Type B pancreatic cell (in vitro differentiated cells): Measurements from ENCODE around the gene ATP8B4. TPM values are rescaled to one million over a fixed set of nuclear protein-coding genes. Genes with fewer than 3 reads are reported as not detected.

Experiments used
- DNase-seq: peaks from one replicate; pipeline ENCODE4 v3.0.0; 2021; ENCODE audit warnings: mixed read lengths; ENCODE audit not compliant: unreplicated experiment; ENCODE audit errors: extremely low spot score
- H3K27ac Mint-ChIP-seq: 2 replicates; pipeline ENCODE4 v1.8.0; 2021; ENCODE audit warnings: mild to moderate bottlenecking, mixed read lengths
- H3K27me3 Mint-ChIP-seq: 2 replicates; pipeline ENCODE4 v1.8.0; 2021; ENCODE audit warnings: mixed read lengths
- H3K36me3 Mint-ChIP-seq: 2 replicates; pipeline ENCODE4 v1.8.0; 2021; ENCODE audit warnings: mixed read lengths
- H3K4me1 Mint-ChIP-seq: one replicate; pipeline ENCODE4 v1.8.0; 2021; ENCODE audit warnings: mixed read lengths; ENCODE audit not compliant: unreplicated experiment
- H3K4me3 Mint-ChIP-seq: 2 replicates; pipeline ENCODE4 v1.8.0; 2021; ENCODE audit warnings: mild to moderate bottlenecking, mixed read lengths
- H3K9me3 Mint-ChIP-seq: 2 replicates; pipeline ENCODE4 v1.8.0; 2021; ENCODE audit warnings: mixed read lengths
- total RNA-seq: library from RNA; stranded (reverse); gene quantifications from 2 replicates; pipeline ENCODE4 v1.2.1, GENCODE V29; 2021; ENCODE audit warnings: low replicate concordance
- TF ChIP-seq, protein P1 (sequence below): fragments of 200-600 bp; sonication (generic); conservative IDR thresholded peaks from 2 replicates; pipeline ENCODE4 v1.5.0; 2021; ENCODE audit warnings: antibody characterized with exemption, mild to moderate bottlenecking

The ATP8B4 gene
- total RNA-seq, 1 donor from 2014 or later = 2.2 TPM

DNA sequence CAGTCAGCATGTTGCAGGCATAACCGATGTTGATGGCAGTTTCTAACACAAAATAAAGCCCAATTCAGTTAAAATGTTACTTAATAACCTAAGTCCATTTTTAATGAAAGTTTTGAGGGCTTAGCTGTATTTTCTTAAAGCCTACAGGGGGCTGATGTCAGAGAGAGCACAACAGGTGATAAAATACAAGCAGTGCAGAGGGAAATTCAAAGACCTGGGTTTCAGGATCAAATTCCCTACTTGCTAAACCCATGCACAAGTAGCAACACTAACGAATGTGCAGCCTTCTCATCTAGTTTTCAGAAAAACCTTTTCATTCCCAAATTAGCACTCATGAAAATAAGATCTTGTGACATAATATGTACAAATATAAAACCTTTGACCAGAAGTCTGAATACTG is 202.0 kb downstream of the ATP8B4 start:
- Mint-ChIP-seq H3K27me3 (no peaks in the 10 kb centered on the region), H3K4me3 (no peak overlapping the region), H3K4me1 (peaks cover 6% of the 10 kb centered on the region)

DNA sequence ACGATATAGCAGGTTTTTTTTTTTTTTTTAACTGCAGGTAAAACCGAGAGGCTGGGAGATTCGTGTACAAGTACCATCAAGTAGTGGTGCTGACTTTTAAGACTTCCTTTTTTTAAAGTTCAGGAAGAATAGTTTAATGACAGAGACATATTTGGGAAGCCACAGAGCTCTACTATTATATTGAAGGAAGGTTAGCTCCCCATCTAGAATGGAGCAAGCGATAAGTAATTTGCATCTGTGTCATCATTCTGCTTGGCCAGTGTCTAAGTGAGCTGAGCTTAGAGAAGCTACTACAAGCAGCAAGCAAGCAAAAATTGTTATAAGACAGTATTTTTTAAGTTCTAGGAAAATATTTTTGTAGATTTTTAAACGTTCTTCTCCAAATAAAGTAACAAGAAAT is 203.2 kb downstream of the ATP8B4 start:
- peaks cover 6% of the 10 kb centered on the region for H3K4me1 Mint-ChIP-seq
- no peak overlapping the region for H3K4me3 Mint-ChIP-seq
- no peak overlapping the region for H3K27ac Mint-ChIP-seq
- TF ChIP-seq, protein P1, sequence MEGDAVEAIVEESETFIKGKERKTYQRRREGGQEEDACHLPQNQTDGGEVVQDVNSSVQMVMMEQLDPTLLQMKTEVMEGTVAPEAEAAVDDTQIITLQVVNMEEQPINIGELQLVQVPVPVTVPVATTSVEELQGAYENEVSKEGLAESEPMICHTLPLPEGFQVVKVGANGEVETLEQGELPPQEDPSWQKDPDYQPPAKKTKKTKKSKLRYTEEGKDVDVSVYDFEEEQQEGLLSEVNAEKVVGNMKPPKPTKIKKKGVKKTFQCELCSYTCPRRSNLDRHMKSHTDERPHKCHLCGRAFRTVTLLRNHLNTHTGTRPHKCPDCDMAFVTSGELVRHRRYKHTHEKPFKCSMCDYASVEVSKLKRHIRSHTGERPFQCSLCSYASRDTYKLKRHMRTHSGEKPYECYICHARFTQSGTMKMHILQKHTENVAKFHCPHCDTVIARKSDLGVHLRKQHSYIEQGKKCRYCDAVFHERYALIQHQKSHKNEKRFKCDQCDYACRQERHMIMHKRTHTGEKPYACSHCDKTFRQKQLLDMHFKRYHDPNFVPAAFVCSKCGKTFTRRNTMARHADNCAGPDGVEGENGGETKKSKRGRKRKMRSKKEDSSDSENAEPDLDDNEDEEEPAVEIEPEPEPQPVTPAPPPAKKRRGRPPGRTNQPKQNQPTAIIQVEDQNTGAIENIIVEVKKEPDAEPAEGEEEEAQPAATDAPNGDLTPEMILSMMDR = no peak
- no peaks in the 10 kb centered on the region for H3K36me3 Mint-ChIP-seq
- no peaks in the 10 kb centered on the region for H3K9me3 Mint-ChIP-seq
- H3K27me3 Mint-ChIP-seq = no peaks in the 10 kb centered on the region
- no peak for DNase-seq

More for the DNA sequence above, 202.0 kb downstream of the ATP8B4 start:
- H3K27ac Mint-ChIP-seq = no peak overlapping the region
- DNase-seq = no peak
- H3K9me3 Mint-ChIP-seq = no peaks in the 10 kb centered on the region
- TF ChIP-seq, protein P1 = no peak
- no peaks in the 10 kb centered on the region for H3K36me3 Mint-ChIP-seq

DNA sequence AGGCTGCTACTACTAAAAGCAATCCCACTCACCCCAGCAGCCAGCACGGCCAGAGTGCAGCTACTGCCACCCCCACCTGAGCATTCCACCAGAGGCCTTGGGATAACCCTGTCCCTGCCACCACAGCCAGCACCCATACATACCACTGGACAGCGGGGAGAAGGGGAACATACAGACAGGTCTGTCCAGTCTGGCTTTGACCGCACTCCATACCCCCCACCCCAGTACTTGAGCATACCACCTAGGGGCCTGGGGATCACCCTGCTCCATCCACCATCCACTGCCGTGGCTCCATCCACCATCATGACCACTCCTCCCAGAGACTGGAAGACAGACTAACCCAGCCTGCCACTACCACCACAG is 210.1 kb downstream of the ATP8B4 start:
- Mint-ChIP-seq H3K27me3 (no peaks in the 10 kb centered on the region), H3K9me3 (peaks cover 21% of the 10 kb centered on the region), H3K36me3 (peaks cover 8% of the 10 kb centered on the region), H3K4me3 (no peak overlapping the region), H3K27ac (no peak overlapping the region), H3K4me1 (no peaks in the 10 kb centered on the region)
- TF ChIP-seq, protein P1 = no peak
- DNase-seq = no peak

DNA sequence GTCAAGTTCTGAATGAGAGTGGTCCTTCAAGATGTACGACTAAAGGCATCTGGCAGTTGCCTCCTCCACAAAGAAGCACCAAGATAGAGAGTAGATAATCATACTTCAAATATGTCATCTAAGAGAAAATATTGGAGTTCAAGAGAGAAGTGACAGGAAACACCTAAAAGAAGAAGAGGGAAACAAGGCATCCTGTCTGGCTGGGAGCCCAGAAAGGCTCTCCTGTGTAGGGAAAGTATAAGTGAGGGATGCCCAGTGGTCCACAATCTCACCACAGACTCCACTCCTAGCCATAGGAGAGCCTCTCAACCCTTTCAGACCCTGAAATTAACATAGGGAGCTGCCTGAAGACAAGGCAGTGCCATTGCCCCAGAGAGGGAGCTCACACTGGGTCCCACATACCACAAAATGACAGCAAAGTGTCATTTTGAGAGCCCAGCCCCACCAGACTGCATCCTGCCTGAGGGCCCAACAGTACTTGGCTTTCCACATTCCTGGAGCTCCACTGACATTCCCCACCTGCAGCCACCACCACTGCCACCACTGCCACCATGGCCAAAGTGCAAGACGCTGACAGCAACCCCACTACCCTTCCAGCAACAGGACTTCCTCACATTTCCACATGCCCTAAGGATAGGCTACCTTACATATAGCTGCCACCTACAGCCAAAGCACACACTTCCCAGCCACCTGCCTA is 210.6 kb downstream of the ATP8B4 start:
- H3K4me1 Mint-ChIP-seq = no peaks in the 10 kb centered on the region
- H3K4me3 Mint-ChIP-seq = no peak overlapping the region
- peaks cover 8% of the 10 kb centered on the region for H3K36me3 Mint-ChIP-seq
- TF ChIP-seq, protein P1 = no peak
- H3K27ac Mint-ChIP-seq = no peak overlapping the region
- no peaks in the 10 kb centered on the region for H3K27me3 Mint-ChIP-seq
- DNase-seq = no peak
- H3K9me3 Mint-ChIP-seq = peaks cover 21% of the 10 kb centered on the region

DNA sequence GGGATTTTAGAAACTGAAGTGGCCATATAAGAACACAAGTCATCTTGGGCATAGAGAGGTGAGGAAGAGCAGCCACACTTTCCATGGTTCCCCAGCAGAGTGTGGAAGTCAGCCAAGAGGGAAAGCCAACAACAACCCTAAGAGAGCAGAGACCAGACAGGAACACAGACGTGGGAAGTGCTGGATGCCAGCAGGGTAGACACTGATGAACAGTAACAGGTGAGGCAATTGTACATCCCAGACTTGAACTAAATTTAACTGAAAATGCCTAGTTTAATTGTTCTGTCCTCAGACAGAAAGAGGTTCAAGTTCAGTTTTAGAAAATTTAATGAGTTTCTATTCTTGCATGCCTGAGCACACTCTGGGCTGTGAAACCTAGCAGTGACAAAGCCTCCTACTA is 212.1 kb downstream of the ATP8B4 start:
- H3K27ac Mint-ChIP-seq = no peak overlapping the region
- TF ChIP-seq, protein P1 = no peak
- H3K27me3 Mint-ChIP-seq = no peaks in the 10 kb centered on the region
- peaks cover 9% of the 10 kb centered on the region for H3K4me1 Mint-ChIP-seq
- H3K36me3 Mint-ChIP-seq = peaks cover 8% of the 10 kb centered on the region
- peaks cover 21% of the 10 kb centered on the region for H3K9me3 Mint-ChIP-seq
- no peak for DNase-seq
- no peak overlapping the region for H3K4me3 Mint-ChIP-seq
